ENCODE measurements around the gene SEMA3D.

SEMA3D gene

DNA sequence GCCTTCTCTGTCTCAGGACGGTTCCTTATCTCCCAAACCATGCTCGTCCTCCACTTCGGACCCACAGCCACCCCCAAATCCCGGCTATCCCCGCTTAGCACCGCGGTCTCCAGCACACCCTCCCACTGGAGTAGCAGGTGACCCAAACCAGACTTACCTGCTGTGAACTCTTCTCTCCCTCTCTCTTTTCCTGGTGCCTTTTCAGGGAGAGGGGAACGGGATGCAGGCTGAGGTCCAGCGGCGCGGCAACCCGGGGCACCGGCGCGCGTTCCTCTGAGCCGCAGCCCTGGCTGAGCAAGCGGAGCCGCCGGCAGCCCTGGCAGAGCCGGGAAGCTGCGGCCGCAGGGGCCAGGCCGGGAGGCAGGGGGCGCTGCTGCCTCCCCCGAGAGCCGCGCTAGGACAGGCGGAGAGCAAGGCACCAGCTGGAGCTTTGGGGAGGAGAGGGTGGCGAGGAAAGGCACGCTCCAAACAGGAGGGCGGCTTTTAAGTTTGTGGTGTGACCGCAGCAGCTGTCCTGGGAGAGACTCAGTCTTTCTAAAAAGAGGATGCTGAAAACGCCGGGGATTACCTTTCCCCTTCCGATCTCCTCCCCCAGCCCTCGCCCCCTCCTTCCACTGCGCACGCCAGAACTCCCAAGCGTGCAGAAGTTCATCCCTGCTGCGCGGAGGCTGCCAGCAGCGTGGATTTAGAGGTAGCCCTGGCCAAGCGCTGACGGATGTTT, at the start of gene SEMA3D:
SEMA3D (minus strand) TSS at position 536 of the 721 bp plus-strand sequence. CDS start 65,165 bp downstream, outside the sequence.
- DNase-seq (ENCODE audit: low read depth): no peak

- no peak for DNase-seq (ENCODE audit: low read depth)
Measured at GRCh38 chr7:85234730-85235129, 47.9 kb upstream of the SEMA3D start.

GRCh38 chr7:85232068-85232467, 45.2 kb upstream of the SEMA3D start:
- no peak for DNase-seq (ENCODE audit: low read depth)

- DNase-seq (ENCODE audit: low read depth): no peak
Measured at GRCh38 chr7:85230623-85231022, 43.8 kb upstream of the SEMA3D start.

DNA sequence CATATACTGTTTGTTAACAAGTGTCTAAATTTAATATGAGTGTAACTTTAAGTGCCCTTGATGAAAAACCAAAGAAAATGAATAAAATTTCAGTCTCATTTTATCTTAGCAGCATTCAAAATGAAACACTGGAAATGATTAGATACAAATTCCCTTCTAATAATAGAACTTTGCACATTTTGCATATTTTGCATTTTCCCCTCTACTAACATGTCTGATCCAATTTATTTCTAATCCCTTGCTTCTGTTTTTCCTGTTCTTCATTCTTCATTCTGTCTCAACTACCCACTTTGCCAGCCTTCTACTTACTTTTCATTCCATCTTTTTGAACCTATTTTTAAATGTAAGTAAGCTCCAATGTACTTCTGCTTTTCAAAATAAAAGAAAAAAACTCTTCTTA, 42.7 kb upstream of the SEMA3D start:
- no peak for DNase-seq (ENCODE audit: low read depth)

DNA sequence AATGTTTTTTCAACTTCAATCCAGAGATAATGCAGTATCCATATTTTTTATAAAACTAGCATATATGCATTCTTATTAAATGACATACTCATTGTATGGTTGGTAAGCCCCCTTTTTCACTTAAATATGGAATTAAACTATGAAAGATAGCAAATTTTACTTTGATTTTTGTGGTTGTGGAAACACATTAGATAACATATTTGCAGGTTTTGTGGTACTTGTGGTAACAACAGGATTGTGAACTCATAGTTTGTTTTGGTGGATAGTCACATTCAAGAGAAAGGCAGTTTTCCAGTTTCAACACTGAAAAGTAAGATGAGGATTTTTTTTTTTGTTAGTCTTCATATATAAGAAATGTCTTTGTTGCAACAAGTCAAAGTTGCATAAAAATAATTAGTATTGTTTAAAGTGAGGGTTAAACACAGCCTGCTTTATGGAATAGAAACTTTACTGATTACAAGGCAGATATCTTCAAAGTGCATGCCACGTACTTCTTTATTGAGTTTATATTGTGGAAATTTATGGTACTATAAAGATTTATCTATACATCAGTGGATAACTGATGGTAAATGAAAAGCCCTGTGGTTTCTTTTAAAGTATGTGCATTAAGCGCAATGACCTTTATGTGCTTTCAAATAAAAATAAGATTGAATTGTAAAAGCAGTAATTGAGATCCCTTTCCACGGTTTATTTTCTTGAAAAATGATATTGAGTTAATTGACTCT, 39.7 kb upstream of the SEMA3D start:
- no peak for DNase-seq (ENCODE audit: low read depth)

DNA sequence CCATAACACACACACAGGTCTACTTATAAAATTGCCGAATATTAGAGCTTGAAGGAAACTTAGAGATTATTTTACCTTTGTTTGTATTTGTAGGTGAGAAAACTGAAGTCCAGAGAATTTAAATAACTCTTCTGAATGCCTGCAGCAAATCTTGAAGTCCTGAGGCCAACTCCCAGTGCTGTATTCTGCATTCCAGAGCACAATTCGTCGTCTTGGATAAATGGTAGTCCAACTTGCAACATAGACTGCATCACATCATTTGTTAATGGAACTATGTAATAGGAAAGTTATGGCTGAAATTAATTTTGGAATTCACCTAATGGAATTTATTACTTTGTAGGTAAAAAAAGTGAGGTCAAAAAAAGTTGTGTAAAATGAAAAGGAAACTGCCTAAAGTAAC, 37.3 kb upstream of the SEMA3D start:
- DNase-seq (ENCODE audit: low read depth): no peak

GRCh38 chr7:85222522-85222921, 35.7 kb upstream of the SEMA3D start:
- DNase-seq (ENCODE audit: low read depth): no peak

GRCh38 chr7:85221796-85222195, 34.9 kb upstream of the SEMA3D start:
- DNase-seq (ENCODE audit: low read depth): no peak

DNA sequence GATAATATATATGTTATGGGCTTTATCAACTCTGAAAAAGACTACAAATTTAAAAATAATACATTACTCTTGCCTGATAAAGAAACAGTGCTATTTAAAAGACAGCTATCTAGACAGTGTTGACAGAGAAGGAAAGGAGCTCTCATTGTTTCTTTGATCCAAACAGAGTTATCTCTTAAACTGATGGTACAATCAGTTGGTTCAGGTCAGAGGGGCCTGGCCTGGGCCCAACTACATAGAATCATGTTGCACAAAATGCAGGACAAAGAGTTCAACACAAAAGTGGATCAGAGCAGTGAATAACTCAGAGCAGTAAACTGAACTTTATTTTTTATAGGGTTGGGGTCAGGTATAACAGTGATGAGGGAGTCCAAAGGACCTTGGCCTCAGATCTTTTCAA, 33.8 kb upstream of the SEMA3D start:
- DNase-seq (ENCODE audit: low read depth): no peak

DNA sequence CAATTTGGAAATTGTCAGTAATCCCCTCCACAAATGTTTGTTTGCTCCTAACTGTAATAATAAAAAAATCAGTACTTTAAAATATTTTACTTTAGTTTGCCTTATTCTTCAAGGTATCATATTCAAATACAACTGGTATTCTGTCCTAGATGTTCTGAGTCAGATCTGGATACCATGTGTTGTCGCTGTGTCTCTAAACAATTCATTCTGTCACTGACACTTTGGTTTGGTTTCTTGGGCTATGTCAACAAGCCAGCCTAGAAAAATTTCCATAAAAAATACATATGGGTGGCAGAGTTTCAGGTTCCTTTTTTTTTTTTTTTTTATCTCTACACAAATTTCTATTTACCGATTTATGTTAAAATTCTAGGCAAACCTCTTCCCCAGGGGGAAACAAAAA, 33.2 kb upstream of the SEMA3D start:
- DNase-seq (ENCODE audit: low read depth): no peak

DNA sequence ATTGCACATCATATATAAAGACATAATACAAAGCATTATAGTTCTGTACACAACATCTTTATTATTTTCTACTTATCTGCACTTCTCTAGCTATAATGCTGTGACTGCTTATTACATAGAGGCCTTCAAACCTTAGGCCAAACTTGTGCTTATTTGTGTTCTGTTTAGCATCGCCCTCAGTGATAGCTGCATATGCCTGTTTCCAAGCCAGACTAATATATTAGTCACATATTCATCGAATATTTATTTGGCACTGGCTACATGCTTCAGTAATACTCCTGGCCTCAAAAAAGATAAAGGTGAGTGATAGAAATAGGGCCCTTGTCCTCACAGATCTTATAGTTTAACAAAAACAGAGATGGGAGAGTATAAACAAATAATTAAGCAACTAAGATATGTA, 30.2 kb upstream of the SEMA3D start:
- DNase-seq (ENCODE audit: low read depth): no peak

GRCh38 chr7:85215098-85215497, 28.2 kb upstream of the SEMA3D start:
- no peak for DNase-seq (ENCODE audit: low read depth)

DNA sequence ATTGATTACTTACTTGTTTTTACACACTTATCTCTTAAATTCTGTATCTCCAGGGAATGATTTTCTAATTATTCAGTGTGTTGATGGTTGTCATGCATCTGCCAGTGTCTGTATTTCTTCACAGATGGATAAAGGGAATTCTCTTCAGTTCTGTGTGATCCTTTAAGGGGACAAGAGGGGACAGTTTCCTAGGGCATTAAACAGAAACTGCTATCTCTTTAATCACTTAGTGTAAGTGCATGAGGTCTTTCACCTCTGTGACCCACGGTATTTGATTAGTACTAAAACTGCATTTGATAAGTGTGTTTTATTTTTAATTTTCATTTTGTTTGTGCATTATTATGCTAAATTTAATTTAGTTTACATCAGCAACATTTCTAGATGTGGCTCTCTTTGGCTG, 26.6 kb upstream of the SEMA3D start:
- DNase-seq (ENCODE audit: low read depth): no peak

- no peak for DNase-seq (ENCODE audit: low read depth)
Measured at GRCh38 chr7:85205754-85206153, 18.9 kb upstream of the SEMA3D start.

DNA sequence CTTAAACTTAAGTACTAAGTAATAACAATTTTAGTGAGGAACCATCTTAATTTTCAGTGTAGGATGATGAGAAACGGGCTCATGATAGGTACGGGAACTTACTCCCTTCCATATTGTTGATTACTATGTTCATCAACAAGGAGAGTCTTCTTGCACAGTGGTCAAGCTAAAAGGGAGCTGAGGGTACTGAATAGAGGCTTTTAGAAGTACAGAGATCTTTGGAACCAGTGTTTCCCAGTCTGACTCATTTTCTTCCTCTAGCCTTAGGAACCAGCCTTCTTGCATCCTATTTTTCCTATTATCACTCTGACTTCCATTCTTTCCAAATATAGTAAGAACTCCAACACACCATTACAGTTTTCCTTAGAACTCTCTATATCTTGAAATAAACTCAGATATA, 17.6 kb upstream of the SEMA3D start:
- no peak for DNase-seq (ENCODE audit: low read depth)

- DNase-seq (ENCODE audit: low read depth): no peak
Measured at GRCh38 chr7:85204061-85204460, 17.2 kb upstream of the SEMA3D start.

DNA sequence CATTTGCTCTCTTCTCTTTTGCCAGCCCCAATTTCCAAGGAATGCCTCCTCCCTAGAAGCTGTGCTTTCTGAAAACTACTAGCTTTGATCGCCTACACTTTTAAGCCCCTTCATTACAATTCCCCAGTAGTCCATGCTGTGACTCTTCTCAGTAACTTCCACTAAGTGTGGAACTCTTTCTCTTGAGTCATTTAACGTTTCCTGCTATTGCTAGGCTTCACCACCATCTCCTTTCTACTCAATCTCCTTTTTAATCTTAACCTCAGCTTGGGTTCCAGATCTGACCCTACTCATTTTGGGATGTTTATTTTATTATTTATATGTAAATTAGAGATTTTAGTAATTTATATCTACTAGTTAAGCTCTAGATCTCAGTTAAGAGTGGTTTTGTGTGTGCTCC, 14.4 kb upstream of the SEMA3D start:
- DNase-seq (ENCODE audit: low read depth): no peak

GRCh38 chr7:85196696-85197095, 9.8 kb upstream of the SEMA3D start:
- DNase-seq (ENCODE audit: low read depth): no peak

DNA sequence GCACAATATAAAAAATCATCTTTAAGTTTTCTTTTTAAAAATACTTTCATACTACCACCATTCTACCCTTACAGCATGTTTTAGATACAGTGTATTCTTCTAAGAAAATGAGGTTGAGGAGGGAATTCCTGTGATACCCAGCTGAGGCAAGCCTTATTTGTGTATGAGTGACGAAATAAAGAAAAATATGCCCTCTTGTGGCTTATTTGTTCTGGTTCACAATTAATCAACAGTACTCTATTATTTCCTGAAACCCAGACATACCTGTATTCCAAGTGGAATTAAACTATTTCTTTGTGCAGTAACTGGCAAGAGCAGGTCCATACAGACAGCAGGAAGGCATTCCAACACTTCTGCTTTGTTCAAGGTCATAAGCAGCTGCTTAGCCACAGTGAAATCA, 4.5 kb upstream of the SEMA3D start:
- DNase-seq (ENCODE audit: low read depth): no peak

GRCh38 chr7:85186083-85186520, 754 bp downstream of the SEMA3D start:
- DNase-seq (ENCODE audit: low read depth): no peak

GRCh38 chr7:85185424-85186082, 1.3 kb downstream of the SEMA3D start:
- DNase-seq (ENCODE audit: low read depth): no peak
